Measurements from ENCODE around the gene DLX6.
A peak's percentile ranks its signal among the peaks of the same experiment; 100 is the strongest.
"Not testable (repeated sequence)": the region's sequence is repeated elsewhere in the genome, so short reads cannot be mapped to it uniquely, and the experiment has no call there.

The DLX6 gene

GRCh38 chr7:97024209-97025129, 19.1 kb downstream of the DLX6 start, which contains the start of gene DLX5:
Gene DLX5 (minus strand): TSS chr7:97024831. CDS start chr7:97024623, 208 bp downstream.
- DNase-seq = peak; percentile 86

- DNase-seq = no peak
Observed at GRCh38 chr7:97025130-97025499, 19.8 kb downstream of the DLX6 start.

- DNase-seq = peak; percentile 38
Observed at GRCh38 chr7:97025983-97026714, 20.8 kb downstream of the DLX6 start.

GRCh38 chr7:97026715-97027426, 21.5 kb downstream of the DLX6 start:
- no peak for DNase-seq

- peak; percentile 86 for DNase-seq
Observed at GRCh38 chr7:97027427-97028234, 22.3 kb downstream of the DLX6 start.

GRCh38 chr7:97034213-97034852, 29.0 kb downstream of the DLX6 start:
- DNase-seq = not testable (repeated sequence)

GRCh38 chr7:97039374-97040065, 34.2 kb downstream of the DLX6 start:
- no peak for DNase-seq

- no peak for DNase-seq
Observed at GRCh38 chr7:97043281-97043680, 37.9 kb downstream of the DLX6 start.
